Measurements from ENCODE around the gene GMEB1. TPM values are rescaled to one million over a fixed set of nuclear protein-coding genes. Genes with fewer than 3 reads are reported as not detected.

GMEB1 gene
- total and polyA plus RNA-seq, 10 of the 15 experiments (the other 5 are each of a cell fraction or from before 2014, with no cell fraction given) = 4.9 to 17.6 (median 9.4) TPM

DNA sequence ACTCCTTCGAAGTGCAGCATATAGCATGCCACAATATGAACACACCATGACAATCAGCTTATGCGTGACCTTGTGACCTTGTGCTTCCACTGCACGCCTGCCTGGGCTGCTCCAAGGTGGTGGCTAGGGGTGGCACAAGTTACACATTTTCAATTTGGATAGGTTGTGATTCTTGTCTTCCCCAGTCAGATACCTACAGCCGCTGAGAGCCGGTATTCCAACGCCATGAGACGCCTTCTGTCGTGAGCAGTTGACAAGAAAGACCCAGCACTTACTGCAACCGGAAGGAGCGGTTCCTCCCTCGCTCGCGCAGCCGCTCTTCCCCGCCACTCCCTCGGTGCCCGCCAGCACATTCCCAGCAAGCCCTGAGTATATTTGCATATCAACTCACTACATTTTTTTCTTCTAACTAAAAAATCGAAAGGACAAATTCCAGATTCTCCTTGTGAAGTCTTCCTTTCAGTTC, 20.5 kb upstream of the GMEB1 start (continued):
- TF ChIP-seq, protein P1, sequence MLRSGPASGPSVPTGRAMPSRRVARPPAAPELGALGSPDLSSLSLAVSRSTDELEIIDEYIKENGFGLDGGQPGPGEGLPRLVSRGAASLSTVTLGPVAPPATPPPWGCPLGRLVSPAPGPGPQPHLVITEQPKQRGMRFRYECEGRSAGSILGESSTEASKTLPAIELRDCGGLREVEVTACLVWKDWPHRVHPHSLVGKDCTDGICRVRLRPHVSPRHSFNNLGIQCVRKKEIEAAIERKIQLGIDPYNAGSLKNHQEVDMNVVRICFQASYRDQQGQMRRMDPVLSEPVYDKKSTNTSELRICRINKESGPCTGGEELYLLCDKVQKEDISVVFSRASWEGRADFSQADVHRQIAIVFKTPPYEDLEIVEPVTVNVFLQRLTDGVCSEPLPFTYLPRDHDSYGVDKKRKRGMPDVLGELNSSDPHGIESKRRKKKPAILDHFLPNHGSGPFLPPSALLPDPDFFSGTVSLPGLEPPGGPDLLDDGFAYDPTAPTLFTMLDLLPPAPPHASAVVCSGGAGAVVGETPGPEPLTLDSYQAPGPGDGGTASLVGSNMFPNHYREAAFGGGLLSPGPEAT (IDR thresholded peaks at IDR 0.05; ENCODE audit: low read depth) = no peak; the same call in 1 of the 2 replicates
- TF ChIP-seq, protein P2, sequence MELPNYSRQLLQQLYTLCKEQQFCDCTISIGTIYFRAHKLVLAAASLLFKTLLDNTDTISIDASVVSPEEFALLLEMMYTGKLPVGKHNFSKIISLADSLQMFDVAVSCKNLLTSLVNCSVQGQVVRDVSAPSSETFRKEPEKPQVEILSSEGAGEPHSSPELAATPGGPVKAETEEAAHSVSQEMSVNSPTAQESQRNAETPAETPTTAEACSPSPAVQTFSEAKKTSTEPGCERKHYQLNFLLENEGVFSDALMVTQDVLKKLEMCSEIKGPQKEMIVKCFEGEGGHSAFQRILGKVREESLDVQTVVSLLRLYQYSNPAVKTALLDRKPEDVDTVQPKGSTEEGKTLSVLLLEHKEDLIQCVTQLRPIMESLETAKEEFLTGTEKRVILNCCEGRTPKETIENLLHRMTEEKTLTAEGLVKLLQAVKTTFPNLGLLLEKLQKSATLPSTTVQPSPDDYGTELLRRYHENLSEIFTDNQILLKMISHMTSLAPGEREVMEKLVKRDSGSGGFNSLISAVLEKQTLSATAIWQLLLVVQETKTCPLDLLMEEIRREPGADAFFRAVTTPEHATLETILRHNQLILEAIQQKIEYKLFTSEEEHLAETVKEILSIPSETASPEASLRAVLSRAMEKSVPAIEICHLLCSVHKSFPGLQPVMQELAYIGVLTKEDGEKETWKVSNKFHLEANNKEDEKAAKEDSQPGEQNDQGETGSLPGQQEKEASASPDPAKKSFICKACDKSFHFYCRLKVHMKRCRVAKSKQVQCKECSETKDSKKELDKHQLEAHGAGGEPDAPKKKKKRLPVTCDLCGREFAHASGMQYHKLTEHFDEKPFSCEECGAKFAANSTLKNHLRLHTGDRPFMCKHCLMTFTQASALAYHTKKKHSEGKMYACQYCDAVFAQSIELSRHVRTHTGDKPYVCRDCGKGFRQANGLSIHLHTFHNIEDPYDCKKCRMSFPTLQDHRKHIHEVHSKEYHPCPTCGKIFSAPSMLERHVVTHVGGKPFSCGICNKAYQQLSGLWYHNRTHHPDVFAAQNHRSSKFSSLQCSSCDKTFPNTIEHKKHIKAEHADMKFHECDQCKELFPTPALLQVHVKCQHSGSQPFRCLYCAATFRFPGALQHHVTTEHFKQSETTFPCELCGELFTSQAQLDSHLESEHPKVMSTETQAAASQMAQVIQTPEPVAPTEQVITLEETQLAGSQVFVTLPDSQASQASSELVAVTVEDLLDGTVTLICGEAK (IDR thresholded peaks at IDR 0.05; ENCODE audit: borderline replicate concordance) = peak; percentile 48; the same call in 1 of the 2 replicates
- TF ChIP-seq EP300 (IDR thresholded peaks at IDR 0.05; ENCODE audit: borderline replicate concordance in 1 of 2, control insufficient read depth in 1 of 2, low read depth in 2 of 2, low read length in 2 of 2) = 0 out of 4 replicates have a peak, but pooled peaks have one; percentile 7 to 25
- TF ChIP-seq IRF4 (IDR thresholded peaks at IDR 0.05; ENCODE audit: low read depth, low read length) = no peak
- TF ChIP-seq KAT2A (conservative IDR thresholded peaks at IDR 0.05; ENCODE audit: control insufficient read depth, low read depth, low read length) = no peak
- TF ChIP-seq CEBPB (IDR thresholded peaks at IDR 0.05; ENCODE audit: borderline replicate concordance in 1 of 2, low read depth in 2 of 2, low read length in 2 of 2) = no peak
- no peak for TF ChIP-seq FOXM1 (IDR thresholded peaks at IDR 0.05; ENCODE audit: low read depth, low read length)
- no peak for TF ChIP-seq BACH1 (IDR thresholded peaks at IDR 0.05; ENCODE audit: borderline replicate concordance)
- TF ChIP-seq WRNIP1 (IDR thresholded peaks at IDR 0.05; ENCODE audit: borderline replicate concordance, low read depth, low read length) = 0 out of 2 replicates have a peak, but pooled peaks have one; percentile 45
- peak; percentile 86; the same call in 1 of the 2 replicates for TF ChIP-seq ESRRA (IDR thresholded peaks at IDR 0.05; ENCODE audit: low read length)
- TF ChIP-seq, protein P3, sequence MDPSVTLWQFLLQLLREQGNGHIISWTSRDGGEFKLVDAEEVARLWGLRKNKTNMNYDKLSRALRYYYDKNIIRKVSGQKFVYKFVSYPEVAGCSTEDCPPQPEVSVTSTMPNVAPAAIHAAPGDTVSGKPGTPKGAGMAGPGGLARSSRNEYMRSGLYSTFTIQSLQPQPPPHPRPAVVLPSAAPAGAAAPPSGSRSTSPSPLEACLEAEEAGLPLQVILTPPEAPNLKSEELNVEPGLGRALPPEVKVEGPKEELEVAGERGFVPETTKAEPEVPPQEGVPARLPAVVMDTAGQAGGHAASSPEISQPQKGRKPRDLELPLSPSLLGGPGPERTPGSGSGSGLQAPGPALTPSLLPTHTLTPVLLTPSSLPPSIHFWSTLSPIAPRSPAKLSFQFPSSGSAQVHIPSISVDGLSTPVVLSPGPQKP (IDR thresholded peaks at IDR 0.05; ENCODE audit: low read depth, low read length) = peak; percentile 80
- TF ChIP-seq BCL11A (IDR thresholded peaks at IDR 0.05; ENCODE audit: low read depth, low read length) = no peak
- TF ChIP-seq KDM1A (IDR thresholded peaks at IDR 0.05; ENCODE audit: borderline replicate concordance) = no peak
- peak; percentile 37 for TF ChIP-seq MYC (IDR thresholded peaks at IDR 0.05; ENCODE audit: insufficient read depth, insufficient read length, insufficient replicate concordance, low read length, severe bottlenecking)
- TF ChIP-seq FOS (IDR thresholded peaks at IDR 0.05; ENCODE audit: borderline replicate concordance, extremely low read depth, insufficient read length) = no peak
- no peak for TF ChIP-seq EZH2 (IDR thresholded peaks at IDR 0.05; ENCODE audit: borderline replicate concordance, control insufficient read depth, low read depth, low read length)
- TF ChIP-seq RFX5 (IDR thresholded peaks at IDR 0.05; ENCODE audit: low read depth, low read length) = peak; percentile 26; the same call in 1 of the 2 replicates
- peak; percentile 43; the same call in 1 of the 2 replicates for TF ChIP-seq YY1 (IDR thresholded peaks at IDR 0.05; ENCODE audit: low read depth, low read length)
- TF ChIP-seq GATAD2B (conservative IDR thresholded peaks at IDR 0.05; ENCODE audit: low read depth) = peak; percentile 17; the same call in 1 of the 2 replicates
- TF ChIP-seq, protein P4, sequence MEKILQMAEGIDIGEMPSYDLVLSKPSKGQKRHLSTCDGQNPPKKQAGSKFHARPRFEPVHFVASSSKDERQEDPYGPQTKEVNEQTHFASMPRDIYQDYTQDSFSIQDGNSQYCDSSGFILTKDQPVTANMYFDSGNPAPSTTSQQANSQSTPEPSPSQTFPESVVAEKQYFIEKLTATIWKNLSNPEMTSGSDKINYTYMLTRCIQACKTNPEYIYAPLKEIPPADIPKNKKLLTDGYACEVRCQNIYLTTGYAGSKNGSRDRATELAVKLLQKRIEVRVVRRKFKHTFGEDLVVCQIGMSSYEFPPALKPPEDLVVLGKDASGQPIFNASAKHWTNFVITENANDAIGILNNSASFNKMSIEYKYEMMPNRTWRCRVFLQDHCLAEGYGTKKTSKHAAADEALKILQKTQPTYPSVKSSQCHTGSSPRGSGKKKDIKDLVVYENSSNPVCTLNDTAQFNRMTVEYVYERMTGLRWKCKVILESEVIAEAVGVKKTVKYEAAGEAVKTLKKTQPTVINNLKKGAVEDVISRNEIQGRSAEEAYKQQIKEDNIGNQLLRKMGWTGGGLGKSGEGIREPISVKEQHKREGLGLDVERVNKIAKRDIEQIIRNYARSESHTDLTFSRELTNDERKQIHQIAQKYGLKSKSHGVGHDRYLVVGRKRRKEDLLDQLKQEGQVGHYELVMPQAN (conservative IDR thresholded peaks at IDR 0.05) = peak; percentile 41
- TF ChIP-seq LARP7 (IDR thresholded peaks at IDR 0.05) = no peak

All from GM12878 (cell line).